GM12878 (cell line): ENCODE data around the gene ITK. TPM values are rescaled to one million over a fixed set of nuclear protein-coding genes. Genes with fewer than 3 reads are reported as not detected.

Experiments used
- ATF7 ChIP-seq: fragments of 450-650 bp; IDR thresholded peaks from 2 replicates; pipeline ENCODE4 v1.6.1; 2016; ENCODE audit warnings: low read depth, mild to moderate bottlenecking
- ETV6 ChIP-seq, 2 experiments: fragments of 450-650 bp in 1 of 2; IDR thresholded peaks in 1 of 2; conservative IDR thresholded peaks in 1 of 2; 2 replicates each; pipeline ENCODE4 v1.6.1; 2014; ENCODE audit warnings: antibody characterized with exemption in 1 of 2, borderline replicate concordance in 1 of 2, low read depth in 1 of 2, mild to moderate bottlenecking in 1 of 2, moderate library complexity in 1 of 2
- POLR2A ChIP-seq: IDR thresholded peaks from 2 replicates; pipeline ENCODE4 v1.6.1; 2011; ENCODE audit warnings: low read depth, mild to moderate bottlenecking, low read length
- ZZZ3 ChIP-seq: IDR thresholded peaks from 2 replicates; pipeline ENCODE4 v1.6.1; 2011; ENCODE audit warnings: low read depth; ENCODE audit not compliant: control insufficient read depth, insufficient read length
- polyA plus RNA-seq, 11 experiments: library from polyadenylated mRNA; depleted of rRNA in 4 of 11; unstranded in 6 of 11; stranded (reverse) in 5 of 11; fragments of >200 nt; fragmentation: Nextera tagmentation in 4 of 11; fragmentation: Illumina TruSeq in 1 of 11; extraction: Ambion mirVana in 4 of 11; extraction: Trizol in 1 of 11; gene quantifications; 1 replicate in 1 of 11; 2 replicates in 10 of 11; pipeline versions ENCODE4 v1.2.1 to v1.2.3, GENCODE V29; 2011 to 2016; ENCODE audit warnings: inconsistent platforms in 2 of 11, missing spikeins in 2 of 11, low read depth in 1 of 11
- total RNA-seq, 4 experiments: library from RNA; depleted of rRNA in 3 of 4; stranded (reverse); fragments of >200 nt in 3 of 4; fragmentation: Illumina TruSeq in 1 of 4; extraction: Trizol in 1 of 4; gene quantifications; 2 replicates each; pipeline versions ENCODE4 v1.2.1 to v1.2.3, GENCODE V29; 2013 to 2021
- TF ChIP-seq, protein P1 (sequence below), 3 experiments: IDR thresholded peaks in 2 of 3; conservative IDR thresholded peaks in 1 of 3; 2 replicates each; pipeline ENCODE4 v1.5.1; 2011; ENCODE audit warnings: low read depth in 3 of 3, low read length in 3 of 3, mild to moderate bottlenecking in 3 of 3, control low read depth in 2 of 3, moderate library complexity in 2 of 3, inconsistent platforms in 1 of 3, mixed read lengths in 1 of 3; ENCODE audit not compliant: control insufficient read depth in 2 of 3, insufficient read depth in 1 of 3; ENCODE audit errors: extremely low read depth in 1 of 3
- TF ChIP-seq, protein P2 (sequence below): fragments of 450-650 bp; IDR thresholded peaks from 2 replicates; pipeline ENCODE4 v1.6.1; 2018; ENCODE audit warnings: borderline replicate concordance, mild to moderate bottlenecking; ENCODE audit not compliant: partially characterized antibody
- TF ChIP-seq, protein P3 (sequence below): fragments of 450-650 bp; IDR thresholded peaks from 2 replicates; pipeline ENCODE4 v1.6.1; 2018; ENCODE audit warnings: mild to moderate bottlenecking, low read depth, moderate library complexity; ENCODE audit not compliant: partially characterized antibody
- TF ChIP-seq, protein P4 (sequence below): IDR thresholded peaks from 2 replicates; pipeline ENCODE4 v1.6.1; 2011; ENCODE audit warnings: mild to moderate bottlenecking, low read depth, low read length, moderate library complexity; ENCODE audit not compliant: insufficient replicate concordance

Gene ITK
- total and polyA plus RNA-seq, 10 of the 15 experiments (the other 5 are each of a cell fraction or from before 2014, with no cell fraction given), result 0.05 to 2.4 (median 0.76) TPM

DNA sequence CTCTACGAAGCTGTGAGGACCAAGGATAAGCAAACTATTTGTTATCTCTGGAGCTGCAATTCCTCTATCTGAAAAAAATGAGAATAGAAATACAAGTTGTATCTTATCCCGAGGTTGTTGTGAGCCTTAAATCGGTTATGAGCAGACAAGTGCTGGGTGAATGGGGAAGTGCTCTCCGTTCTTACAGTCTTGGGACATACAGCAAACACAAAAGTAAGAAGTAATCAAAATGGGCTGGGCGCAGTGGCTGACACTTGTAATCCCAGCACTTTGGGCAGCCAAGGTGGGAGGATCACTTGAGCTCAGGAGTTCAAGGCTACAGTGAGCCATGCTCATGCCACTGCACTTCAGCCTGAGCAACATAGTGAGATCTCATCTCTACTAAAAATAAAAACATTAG, 31.7 kb downstream of the ITK start (continued):
- TF ChIP-seq, protein P1, sequence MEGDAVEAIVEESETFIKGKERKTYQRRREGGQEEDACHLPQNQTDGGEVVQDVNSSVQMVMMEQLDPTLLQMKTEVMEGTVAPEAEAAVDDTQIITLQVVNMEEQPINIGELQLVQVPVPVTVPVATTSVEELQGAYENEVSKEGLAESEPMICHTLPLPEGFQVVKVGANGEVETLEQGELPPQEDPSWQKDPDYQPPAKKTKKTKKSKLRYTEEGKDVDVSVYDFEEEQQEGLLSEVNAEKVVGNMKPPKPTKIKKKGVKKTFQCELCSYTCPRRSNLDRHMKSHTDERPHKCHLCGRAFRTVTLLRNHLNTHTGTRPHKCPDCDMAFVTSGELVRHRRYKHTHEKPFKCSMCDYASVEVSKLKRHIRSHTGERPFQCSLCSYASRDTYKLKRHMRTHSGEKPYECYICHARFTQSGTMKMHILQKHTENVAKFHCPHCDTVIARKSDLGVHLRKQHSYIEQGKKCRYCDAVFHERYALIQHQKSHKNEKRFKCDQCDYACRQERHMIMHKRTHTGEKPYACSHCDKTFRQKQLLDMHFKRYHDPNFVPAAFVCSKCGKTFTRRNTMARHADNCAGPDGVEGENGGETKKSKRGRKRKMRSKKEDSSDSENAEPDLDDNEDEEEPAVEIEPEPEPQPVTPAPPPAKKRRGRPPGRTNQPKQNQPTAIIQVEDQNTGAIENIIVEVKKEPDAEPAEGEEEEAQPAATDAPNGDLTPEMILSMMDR (IDR thresholded peaks at IDR 0.05 in 2 of 3, conservative IDR thresholded peaks at IDR 0.05 in 1 of 3; ENCODE audit: control insufficient read depth in 2 of 3, extremely low read depth in 1 of 3, insufficient read depth in 1 of 3, low read depth in 3 of 3, low read length in 3 of 3), result no peak
- TF ChIP-seq, protein P2, sequence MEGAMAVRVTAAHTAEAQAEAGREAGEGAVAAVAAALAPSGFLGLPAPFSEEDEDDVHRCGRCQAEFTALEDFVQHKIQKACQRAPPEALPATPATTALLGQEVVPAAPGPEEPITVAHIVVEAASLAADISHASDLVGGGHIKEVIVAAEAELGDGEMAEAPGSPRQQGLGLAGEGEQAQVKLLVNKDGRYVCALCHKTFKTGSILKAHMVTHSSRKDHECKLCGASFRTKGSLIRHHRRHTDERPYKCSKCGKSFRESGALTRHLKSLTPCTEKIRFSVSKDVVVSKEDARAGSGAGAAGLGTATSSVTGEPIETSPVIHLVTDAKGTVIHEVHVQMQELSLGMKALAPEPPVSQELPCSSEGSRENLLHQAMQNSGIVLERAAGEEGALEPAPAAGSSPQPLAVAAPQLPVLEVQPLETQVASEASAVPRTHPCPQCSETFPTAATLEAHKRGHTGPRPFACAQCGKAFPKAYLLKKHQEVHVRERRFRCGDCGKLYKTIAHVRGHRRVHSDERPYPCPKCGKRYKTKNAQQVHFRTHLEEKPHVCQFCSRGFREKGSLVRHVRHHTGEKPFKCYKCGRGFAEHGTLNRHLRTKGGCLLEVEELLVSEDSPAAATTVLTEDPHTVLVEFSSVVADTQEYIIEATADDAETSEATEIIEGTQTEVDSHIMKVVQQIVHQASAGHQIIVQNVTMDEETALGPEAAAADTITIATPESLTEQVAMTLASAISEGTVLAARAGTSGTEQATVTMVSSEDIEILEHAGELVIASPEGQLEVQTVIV, result no peak
- TF ChIP-seq ZZZ3 (no peak), ETV6 (conservative IDR thresholded peaks at IDR 0.05 in 1 of 2, IDR thresholded peaks at IDR 0.05 in 1 of 2; ENCODE audit: borderline replicate concordance in 1 of 2, low read depth in 1 of 2) (no peak), ATF7 (no peak), POLR2A (no peak)
- TF ChIP-seq, protein P3, sequence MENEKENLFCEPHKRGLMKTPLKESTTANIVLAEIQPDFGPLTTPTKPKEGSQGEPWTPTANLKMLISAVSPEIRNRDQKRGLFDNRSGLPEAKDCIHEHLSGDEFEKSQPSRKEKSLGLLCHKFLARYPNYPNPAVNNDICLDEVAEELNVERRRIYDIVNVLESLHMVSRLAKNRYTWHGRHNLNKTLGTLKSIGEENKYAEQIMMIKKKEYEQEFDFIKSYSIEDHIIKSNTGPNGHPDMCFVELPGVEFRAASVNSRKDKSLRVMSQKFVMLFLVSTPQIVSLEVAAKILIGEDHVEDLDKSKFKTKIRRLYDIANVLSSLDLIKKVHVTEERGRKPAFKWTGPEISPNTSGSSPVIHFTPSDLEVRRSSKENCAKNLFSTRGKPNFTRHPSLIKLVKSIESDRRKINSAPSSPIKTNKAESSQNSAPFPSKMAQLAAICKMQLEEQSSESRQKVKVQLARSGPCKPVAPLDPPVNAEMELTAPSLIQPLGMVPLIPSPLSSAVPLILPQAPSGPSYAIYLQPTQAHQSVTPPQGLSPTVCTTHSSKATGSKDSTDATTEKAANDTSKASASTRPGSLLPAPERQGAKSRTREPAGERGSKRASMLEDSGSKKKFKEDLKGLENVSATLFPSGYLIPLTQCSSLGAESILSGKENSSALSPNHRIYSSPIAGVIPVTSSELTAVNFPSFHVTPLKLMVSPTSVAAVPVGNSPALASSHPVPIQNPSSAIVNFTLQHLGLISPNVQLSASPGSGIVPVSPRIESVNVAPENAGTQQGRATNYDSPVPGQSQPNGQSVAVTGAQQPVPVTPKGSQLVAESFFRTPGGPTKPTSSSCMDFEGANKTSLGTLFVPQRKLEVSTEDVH, result no peak
- TF ChIP-seq, protein P4, sequence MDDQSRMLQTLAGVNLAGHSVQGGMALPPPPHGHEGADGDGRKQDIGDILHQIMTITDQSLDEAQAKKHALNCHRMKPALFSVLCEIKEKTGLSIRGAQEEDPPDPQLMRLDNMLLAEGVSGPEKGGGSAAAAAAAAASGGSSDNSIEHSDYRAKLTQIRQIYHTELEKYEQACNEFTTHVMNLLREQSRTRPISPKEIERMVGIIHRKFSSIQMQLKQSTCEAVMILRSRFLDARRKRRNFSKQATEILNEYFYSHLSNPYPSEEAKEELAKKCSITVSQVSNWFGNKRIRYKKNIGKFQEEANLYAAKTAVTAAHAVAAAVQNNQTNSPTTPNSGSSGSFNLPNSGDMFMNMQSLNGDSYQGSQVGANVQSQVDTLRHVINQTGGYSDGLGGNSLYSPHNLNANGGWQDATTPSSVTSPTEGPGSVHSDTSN, result no peak
